GM12892 (cell line): ENCODE results near the gene ARMH4.

ENCODE experiments used
- POLR2A ChIP-seq: IDR thresholded peaks from 2 replicates; pipeline ENCODE4 v1.6.1; 2011; ENCODE audit warnings: low read depth, low read length, control low read depth
- POLR2AphosphoS5 ChIP-seq: IDR thresholded peaks from 2 replicates; pipeline ENCODE4 v1.6.1; 2011; ENCODE audit warnings: low read depth, low read length, control low read depth

GRCh38 chr14:57963071-57963470 lies 188.9 kb downstream of the ARMH4 start:
- TF ChIP-seq POLR2A (no peak), POLR2AphosphoS5 (no peak)
